HG02623 (cell line): ENCODE results near the gene BCAT1.

Experiments used
- ATAC-seq: cut with Tn5 transposase; IDR thresholded peaks from one replicate; pipeline ENCODE4 v1.9.1; 2021; ENCODE audit warnings: moderate library complexity; ENCODE audit not compliant: unreplicated experiment

The BCAT1 gene

GRCh38 chr12:24773996-24774395 lies 174.9 kb downstream of the BCAT1 start:
- ATAC-seq = no peak

GRCh38 chr12:24772813-24773212 lies 176.1 kb downstream of the BCAT1 start:
- no peak for ATAC-seq

- no peak for ATAC-seq
Observed at GRCh38 chr12:24770821-24771220, 178.1 kb downstream of the BCAT1 start.

GRCh38 chr12:24770334-24770733 lies 178.6 kb downstream of the BCAT1 start:
- ATAC-seq = no peak

GRCh38 chr12:24769682-24770081 lies 179.2 kb downstream of the BCAT1 start:
- no peak for ATAC-seq

GRCh38 chr12:24768415-24768814 lies 180.5 kb downstream of the BCAT1 start:
- ATAC-seq = no peak

GRCh38 chr12:24767016-24767415 lies 181.9 kb downstream of the BCAT1 start:
- ATAC-seq = no peak

- ATAC-seq = no peak
Observed at GRCh38 chr12:24764712-24765111, 184.2 kb downstream of the BCAT1 start.

- ATAC-seq = no peak
Observed at GRCh38 chr12:24760606-24761378, 188.1 kb downstream of the BCAT1 start.

- no peak for ATAC-seq
Observed at GRCh38 chr12:24760162-24760561, 188.7 kb downstream of the BCAT1 start.
